Bone marrow (tissue), 2 donors: ENCODE measurements around the gene GPD1.
"Not testable (repeated sequence)": the region's sequence is repeated elsewhere in the genome, so short reads cannot be mapped to it uniquely, and the experiment has no call there.

Source experiments
- DNase-seq, 2 donors: peaks; one replicate each; lab custom pipeline; 2025; lab: John Stamatoyannopoulos, UW

The GPD1 gene

GRCh38 chr12:50123203-50123602 lies 19.4 kb downstream of the GPD1 start:
- DNase-seq, result no peak

- no peak for DNase-seq
Measured at GRCh38 chr12:50127546-50127945, 23.7 kb downstream of the GPD1 start.

- DNase-seq, result no peak
Measured at GRCh38 chr12:50129290-50129689, 25.5 kb downstream of the GPD1 start.

- peak in 1 of 2 donors; percentile 43 for DNase-seq
Measured at GRCh38 chr12:50132505-50133135, 28.8 kb downstream of the GPD1 start.

GRCh38 chr12:50142993-50143392 lies 39.2 kb downstream of the GPD1 start:
- no peak for DNase-seq

- DNase-seq, result no peak
Measured at GRCh38 chr12:50145439-50145838, 41.6 kb downstream of the GPD1 start.

- no peak for DNase-seq
Measured at GRCh38 chr12:50147281-50147680, 43.5 kb downstream of the GPD1 start.

GRCh38 chr12:50148011-50148410 lies 44.2 kb downstream of the GPD1 start:
- not testable (repeated sequence) for DNase-seq

GRCh38 chr12:50149311-50149710 lies 45.5 kb downstream of the GPD1 start:
- no peak for DNase-seq

- DNase-seq, result no peak
Measured at GRCh38 chr12:50151047-50151687, 47.4 kb downstream of the GPD1 start.

GRCh38 chr12:50154947-50155346 lies 51.1 kb downstream of the GPD1 start:
- DNase-seq, result not testable (repeated sequence)

GRCh38 chr12:50156641-50157040 lies 52.8 kb downstream of the GPD1 start:
- no peak for DNase-seq

GRCh38 chr12:50157259-50157658 lies 53.5 kb downstream of the GPD1 start:
- DNase-seq, result no peak

GRCh38 chr12:50160643-50161042 lies 56.8 kb downstream of the GPD1 start:
- no peak for DNase-seq
